ENCODE results near the gene AAK1.

- no peak for TF ChIP-seq TEAD3 (CRISPR knock-in tag; optimal IDR thresholded peaks at IDR 0.05; ENCODE audit: borderline replicate concordance)
- no peak for TF ChIP-seq BRCA1 (CRISPR knock-in tag; IDR thresholded peaks at IDR 0.05)
- no peak for TF ChIP-seq CTCF (CRISPR knock-in tag; IDR thresholded peaks at IDR 0.05)
- no peak for TF ChIP-seq HNRNPUL1 (IDR thresholded peaks at IDR 0.05; ENCODE audit: low read depth, low read length)
- no peak for TF ChIP-seq SMYD3 (CRISPR knock-in tag; IDR thresholded peaks at IDR 0.05)
- no peak for TF ChIP-seq ZNF451 (CRISPR knock-in tag; IDR thresholded peaks at IDR 0.05)
- TF ChIP-seq ZNF782 (CRISPR knock-in tag; IDR thresholded peaks at IDR 0.05; ENCODE audit: borderline replicate concordance) = no peak
- TF ChIP-seq U2AF1 (optimal IDR thresholded peaks at IDR 0.05; ENCODE audit: low read depth, low read length) = no peak
- TF ChIP-seq PHF8 (CRISPR knock-in tag; IDR thresholded peaks at IDR 0.05) = no peak
- TF ChIP-seq ZMYM4 (CRISPR knock-in tag; IDR thresholded peaks at IDR 0.05) = no peak
- no peak for TF ChIP-seq POLR2A (IDR thresholded peaks at IDR 0.05; ENCODE audit: insufficient read depth in 1 of 2, low read depth in 2 of 2, low read length in 2 of 2)
Observed at GRCh38 chr2:69617744-69618143, 25.8 kb downstream of the AAK1 start.
